NCI-H187 treated with DMSO at 0.1 percent for 48 hours (cell line): ENCODE data around the gene MYH4.

Experiments used
- DNase-seq: peaks from one replicate; lab custom pipeline; 2025; lab: John Stamatoyannopoulos, UW

MYH4 gene

DNA sequence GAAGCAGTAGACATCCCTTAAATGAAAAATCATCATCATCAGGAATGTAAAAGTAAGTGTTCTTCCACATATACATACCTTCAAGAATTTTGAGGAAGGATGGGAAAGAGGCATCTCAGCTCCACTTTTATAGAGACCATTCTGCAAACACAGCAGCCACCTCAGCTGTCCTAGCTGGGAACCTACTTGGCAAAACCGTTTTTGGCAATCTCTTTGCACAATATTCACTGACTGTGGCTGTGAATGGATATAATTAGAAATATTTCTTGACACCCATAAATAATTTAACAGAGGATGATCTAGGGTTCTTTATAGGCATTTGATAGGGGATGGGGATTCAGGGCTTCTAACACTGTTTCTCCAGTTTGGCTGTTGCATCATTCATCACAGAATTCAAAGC, at the start of gene MYH4:
Gene MYH4, minus strand, starts transcription at position 101 of the 400 bp plus-strand sequence. CDS start 2,814 bp downstream, outside the sequence.
- no peak for DNase-seq

DNA sequence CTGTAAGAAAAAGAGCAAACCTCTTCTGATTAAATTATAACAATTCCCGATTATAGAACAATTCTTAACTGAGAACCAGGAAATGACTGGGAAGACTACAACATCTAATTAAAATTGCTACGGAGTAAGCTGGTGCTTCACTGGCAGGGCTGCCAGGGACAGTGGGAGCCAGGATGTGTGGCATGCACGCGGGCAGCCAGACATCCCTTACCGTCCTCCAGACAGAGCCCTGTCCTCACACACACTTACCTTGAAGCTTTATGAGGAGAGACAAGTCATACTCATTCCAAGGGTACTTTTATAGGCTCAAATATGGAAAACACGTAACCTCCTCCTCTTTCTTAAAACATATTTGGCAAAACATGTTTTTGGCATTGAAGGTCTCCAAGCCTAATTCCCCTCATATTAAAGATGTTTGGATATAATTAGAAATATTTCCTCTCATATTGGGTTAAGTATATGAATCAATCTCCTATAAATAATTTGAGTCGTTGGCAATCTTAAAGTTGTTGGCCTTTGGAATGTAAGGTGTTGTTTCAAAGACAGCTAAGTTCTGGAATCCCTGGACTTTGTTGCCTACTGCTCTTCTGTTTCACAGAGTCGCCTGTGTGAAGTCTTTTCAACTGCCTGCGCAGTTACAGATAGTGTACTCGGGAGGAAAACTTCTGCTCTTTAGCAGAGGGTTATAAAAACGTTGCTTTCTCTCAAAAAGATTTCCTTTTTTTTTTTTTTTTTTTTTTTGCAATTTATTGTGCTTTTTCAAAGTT, 49.1 kb upstream of the MYH4 start, which contains the start of gene MYH1:
Gene MYH1, minus strand, starts transcription at position 272 of the 767 bp plus-strand sequence. CDS start 1,900 bp downstream, outside the sequence.
- DNase-seq = no peak

DNA sequence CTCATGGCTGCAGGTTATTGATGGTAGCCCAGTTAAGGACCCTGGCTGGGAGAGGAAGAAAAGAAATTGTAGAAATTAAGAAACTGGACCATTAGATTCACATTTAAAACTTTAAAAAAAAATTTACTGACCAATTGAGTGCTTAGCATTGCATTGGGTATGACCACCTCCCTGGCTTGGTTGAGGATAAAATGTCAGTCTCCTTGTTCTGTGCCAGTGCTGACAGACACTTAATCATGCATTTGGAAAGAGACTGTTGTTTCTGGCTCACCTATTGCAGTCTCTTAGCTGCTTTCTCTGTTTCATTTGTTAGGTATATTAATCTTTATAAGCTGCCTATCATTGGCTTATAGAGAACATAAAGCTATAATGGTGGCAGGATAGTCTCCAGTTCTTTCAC, 47.3 kb upstream of the MYH4 start:
- no peak for DNase-seq

DNA sequence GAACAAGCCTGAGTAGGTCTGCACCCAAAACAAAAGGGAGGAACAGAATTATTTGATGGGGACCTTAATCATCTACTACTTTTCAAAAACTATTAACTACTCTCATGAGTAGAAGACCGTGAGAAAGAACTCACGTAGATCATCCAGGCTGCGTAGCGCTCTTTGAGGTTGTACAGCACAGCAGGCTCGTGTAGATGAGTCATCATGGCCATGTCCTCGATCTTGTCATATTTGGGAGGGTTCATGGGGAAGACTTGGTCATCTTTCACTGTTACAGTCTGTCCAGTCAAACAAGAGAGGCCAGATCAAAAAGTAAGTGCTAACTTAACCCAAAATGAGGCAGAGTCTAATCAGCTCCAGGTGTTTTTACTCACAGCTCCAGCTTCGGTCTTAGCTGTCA, 46.7 kb upstream of the MYH4 start:
- no peak for DNase-seq

DNA sequence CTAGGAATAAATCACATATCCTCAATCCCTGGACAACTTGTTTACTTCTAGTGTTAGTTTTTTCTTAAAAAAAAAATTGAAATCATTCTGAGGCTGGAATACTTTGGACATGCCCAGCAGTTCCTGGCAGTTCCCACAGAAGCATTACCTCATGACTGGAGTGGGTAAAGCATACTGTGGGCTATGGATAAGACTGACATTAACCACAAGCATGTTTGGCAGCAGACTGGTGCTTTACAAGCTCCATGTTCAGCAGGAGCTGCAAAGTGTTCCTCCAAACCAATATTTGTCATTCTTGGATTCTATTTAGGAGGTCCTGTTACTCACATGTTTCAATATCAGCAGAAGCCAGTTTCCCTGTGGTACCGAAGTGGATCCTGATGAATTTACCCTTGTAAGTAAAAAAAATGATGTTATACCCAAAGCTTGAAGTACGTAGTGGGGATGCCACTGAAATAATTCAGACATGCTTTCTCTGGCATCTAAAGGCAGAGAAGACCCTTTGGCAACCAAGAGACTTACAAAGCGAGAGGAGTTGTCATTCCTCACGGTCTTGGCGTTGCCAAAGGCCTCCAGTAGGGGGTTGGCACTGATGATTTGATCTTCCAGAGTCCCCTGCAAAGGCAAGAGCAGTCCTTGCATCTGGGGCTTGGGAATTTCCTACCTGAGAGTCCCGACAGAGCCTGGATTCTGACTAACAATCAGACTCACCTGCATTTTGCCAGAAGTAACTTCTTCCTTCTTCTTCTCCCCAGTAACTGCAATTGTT, 44.1 kb upstream of the MYH4 start:
- DNase-seq = no peak

DNA sequence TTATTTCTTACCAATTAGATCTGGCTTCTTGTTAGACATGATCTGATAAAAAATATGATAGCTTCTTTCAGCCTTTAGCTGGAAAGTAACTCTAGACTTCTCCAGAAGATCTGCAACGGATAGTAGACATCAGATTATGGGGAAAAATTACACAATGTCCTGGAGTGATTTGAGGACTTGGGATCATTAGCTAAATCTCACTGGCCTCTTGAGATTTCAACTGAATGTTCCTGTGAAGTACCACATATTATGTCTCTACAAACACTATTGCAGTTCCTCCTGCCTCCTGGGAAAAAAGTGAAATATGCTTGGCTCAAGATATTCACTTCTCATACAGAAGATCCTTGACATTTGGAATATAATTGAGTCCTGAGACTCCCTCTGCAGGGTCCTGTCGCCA, 43.5 kb upstream of the MYH4 start:
- DNase-seq = no peak

DNA sequence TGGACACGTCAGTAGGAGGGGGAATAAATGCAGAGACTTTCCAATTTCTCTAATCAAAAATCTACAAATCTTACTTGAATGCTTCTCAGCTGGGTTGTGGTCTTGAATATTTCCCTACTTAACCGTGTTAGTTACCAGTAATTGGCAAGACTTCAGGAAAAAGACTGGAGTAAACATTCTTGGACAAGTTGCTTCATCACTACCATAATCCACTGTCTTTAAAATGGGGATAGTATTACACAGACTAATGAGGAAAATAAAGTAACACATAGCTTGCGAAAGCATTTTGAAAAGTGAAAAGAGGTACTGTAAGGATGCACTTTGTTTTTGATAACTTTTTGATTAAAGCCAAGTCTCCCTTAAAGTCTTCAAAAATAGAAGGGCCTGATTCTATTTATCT, 30.6 kb upstream of the MYH4 start:
- DNase-seq = no peak

DNA sequence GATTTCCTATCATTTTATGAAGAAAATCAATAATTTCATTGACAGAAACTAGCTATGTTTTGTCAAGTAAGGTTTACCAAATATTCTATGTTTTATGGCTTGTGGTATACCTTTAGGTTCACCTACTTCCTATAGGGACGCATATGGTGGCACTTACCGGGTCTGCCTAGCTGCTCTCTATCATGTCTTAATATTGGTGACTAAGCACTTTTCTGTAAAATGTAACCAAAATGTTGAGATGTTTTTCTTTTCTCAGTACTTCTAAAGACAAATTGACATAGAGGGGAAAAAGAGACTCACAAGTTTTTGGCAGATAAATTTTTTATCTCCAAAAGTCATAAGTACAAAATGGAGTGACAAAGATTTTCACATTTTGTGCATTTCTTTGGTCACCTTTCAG, 22.6 kb upstream of the MYH4 start:
- no peak for DNase-seq

DNA sequence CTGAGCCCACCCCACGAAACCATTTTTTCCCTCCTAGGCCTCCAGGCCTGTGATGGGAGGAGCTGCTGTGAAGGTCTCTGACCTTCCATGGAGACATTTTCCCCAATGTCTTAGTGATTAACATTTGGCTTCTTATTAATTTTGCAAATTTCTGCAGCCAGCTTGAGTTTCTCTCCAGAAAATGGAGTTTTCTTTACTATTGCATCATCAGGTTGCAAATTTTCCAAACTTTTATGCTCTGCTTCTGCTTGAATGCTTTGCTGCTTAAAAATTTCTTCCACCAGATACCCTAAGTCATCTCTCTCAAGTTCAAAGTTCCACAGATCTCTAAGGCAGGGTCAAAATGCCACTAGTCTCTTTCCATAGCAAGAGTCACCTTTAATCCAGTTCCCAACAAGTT, 12.9 kb upstream of the MYH4 start:
- DNase-seq = no peak

DNA sequence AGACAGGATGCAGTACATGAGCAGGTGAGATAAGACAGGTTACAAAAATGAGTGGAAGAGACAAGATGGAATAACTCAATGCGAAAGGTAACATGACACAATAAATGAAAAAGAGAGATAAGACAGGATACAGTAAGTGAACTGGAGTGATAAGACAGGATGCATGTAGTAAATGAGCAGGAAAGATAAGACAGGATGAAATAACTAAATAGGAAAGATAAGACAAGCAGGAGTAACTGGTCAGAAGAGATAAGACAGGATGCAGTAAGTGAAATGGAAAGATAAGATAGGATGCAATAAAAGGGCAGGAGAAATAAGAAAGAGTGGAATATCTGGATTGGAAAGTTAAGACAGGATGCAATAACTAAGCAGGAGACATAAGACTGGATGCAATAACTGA, 8.3 kb upstream of the MYH4 start:
- DNase-seq = no peak

DNA sequence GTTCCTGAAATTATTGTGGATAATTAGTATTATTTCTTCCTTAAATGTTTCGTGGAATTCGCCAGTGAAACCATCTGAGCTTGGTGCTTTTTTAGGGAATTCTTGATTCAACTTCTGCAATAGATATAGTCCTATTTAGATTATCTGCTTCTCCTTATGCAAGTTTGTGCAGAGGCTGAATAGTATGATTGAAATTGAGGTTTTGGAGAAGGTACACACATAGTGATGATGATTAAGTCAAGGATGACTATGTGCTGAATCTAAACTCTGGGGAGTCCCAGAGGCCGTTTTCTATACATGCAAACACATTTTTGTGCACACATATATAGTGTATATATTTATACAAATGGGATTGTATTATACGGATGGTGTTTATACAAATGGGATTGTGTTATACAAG, 5.2 kb upstream of the MYH4 start:
- DNase-seq = no peak

DNA sequence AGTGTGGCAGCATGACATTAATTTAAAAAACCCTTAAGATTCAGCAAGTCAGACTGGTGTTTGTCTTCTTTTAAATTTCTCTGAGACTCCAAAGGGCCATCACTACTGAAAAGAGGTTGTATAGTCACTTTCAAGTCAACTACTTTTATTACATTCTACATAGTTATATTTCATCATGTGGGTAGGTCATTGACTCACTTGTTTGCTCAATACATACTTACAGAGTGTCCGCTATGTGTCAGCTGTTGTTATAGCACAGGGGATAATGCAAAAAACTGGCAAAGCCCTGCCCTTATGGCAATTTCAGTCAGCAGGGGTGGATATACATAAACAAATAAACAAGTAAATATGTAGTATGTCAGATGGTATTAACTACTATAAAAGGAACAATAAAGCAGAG, 2.5 kb upstream of the MYH4 start:
- DNase-seq = no peak

DNA sequence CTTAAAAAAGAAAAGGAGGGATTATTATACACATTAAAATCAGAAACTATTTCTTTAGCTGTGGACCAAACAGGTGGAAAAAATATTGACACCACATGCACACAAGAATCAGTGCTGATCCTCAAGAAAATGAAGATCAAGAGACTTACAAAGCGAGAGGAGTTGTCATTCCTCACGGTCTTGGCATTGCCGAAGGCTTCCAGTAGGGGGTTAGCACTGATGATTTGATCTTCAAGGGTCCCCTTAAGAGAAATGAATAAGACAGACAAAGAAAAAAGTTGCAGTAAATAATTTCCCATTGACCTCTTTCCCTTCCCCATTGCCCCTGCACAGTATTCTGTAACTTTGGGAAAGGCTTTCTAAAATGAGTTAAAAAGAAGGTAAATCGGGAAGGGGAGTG, 6.0 kb downstream of the MYH4 start:
- DNase-seq = no peak

DNA sequence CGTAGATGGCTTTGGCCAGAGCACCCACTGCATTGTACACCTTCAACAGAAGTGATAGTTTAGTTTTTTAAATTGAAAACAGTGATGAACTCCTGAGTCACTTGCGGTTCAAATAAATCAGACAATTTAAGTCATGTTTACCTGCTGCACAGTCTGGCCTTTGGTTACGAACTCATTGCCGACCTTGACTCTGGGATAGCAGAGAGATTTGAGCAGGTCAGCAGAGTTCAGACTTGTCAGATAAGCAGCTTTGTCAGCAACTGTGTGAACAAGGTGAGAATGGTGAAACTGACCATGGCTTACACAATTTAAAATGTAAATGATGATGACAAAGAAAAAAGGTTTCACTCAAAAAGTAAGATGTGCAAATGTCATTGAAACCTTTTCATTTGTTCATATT, 9.3 kb downstream of the MYH4 start:
- no peak for DNase-seq

DNA sequence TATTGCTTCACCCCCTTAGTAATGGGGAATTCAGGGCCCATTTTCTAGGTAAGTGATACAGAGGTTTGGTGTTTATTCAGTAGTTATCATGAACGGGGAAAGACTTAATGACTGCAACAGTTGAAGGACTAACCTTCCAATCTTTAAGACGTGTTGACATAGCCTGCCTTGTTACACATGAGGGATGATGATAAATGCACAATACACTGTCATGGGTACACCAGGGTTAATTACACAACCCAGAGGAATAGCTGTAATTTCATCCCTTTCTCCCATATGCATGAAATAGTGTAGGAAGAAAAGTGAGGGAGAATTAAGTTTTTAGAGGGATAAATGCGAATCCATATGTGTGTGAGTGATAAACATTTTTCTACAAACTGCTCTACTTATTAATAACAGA, 10.7 kb downstream of the MYH4 start:
- DNase-seq = no peak

DNA sequence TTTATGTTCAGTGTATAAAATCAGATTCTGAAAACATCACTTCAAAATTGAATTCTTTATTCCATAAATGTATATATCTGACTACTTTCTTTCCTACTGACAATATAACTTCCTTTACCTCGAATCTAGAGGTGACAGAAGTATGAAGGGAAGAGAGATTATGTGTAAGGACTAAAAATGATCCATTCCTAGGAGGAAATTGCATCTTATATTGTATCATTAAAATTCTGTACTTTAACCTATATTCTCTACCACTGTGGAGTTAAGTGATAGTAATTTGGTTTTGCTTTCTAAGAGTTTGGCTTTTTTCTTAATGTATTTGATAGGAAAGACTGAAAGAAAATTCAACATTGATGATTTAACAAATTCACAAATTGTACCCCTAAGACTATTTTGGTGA, 11.4 kb downstream of the MYH4 start:
- no peak for DNase-seq

DNA sequence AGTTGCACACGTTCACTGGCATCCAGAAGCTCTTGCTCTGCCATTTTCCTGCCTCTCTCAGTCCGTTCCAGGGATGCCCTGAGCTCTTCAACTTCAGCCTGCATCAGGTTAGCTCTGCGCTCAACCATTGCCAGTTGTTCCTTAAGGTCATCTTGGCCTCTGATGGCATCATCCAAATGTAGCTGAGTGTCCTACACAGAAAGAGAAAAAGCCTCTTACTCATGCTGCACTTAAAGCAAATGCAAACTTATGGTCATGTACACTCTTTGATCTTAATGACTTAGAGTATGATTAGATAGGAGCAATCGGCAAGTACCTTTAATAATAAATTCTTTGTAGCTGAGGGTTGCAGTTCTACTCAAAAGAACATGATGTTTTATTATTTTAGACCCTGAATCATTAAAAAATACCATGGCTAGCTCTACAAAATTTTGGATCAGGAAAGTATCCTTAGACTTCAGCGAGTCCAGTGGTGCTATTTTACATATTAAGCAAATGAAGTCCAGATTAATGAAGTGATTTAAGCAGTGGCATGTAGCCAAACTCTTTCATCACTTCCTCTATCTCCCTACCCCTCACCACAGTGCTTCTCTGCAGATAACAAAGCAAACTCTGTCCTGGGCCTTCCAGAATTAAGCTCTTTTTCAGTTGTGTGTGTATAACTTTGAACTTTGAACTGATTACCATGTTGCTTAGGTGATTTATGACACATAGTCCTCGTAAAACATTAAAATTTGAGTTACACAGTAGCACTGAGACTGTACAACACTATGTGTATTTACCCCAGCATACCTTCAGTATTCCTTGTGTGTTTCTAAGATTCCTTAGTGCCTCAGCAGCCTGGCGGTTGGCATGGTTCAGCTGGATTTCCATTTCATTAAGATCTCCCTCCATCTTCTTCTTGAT, 22.1 kb downstream of the MYH4 start:
- no peak for DNase-seq

DNA sequence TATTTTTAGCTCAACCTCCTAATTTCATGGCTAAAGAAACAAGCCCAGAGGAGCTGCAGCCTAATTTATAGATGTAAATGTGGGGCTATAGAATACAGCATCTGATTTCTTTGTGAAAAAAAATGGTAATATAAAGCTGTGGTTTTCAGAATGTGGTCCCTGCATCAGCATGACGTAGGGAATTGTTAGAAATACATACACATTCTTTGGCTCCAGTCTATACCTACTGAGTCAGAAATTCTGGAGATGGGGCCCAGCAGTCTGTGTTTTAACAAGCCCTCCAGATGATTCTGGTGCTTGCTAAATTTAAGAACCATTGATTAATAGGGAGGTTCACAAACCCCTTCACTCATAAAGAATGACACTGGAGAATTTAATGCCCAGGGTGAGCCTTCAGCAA, 29.5 kb downstream of the MYH4 start:
- DNase-seq = no peak

DNA sequence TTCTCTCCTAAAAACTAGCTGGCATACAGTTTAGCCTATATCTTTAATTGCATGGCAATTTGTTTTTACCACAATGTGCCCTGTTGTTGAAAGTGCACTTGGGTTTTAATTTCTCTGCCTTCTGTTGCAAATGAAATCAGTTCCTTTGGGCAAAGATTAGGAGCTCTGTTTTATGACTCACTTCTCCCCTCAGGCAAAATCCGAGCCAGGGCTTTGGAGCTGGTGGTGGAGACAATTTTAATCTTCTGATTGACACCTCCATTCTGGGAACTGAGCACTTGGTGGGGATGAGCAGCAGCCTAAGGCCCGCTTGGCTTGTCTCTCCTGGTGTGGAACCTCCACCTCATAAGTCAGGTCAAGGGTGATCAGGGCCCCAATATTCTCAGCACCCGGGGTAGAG, 34.3 kb downstream of the MYH4 start:
- no peak for DNase-seq

DNA sequence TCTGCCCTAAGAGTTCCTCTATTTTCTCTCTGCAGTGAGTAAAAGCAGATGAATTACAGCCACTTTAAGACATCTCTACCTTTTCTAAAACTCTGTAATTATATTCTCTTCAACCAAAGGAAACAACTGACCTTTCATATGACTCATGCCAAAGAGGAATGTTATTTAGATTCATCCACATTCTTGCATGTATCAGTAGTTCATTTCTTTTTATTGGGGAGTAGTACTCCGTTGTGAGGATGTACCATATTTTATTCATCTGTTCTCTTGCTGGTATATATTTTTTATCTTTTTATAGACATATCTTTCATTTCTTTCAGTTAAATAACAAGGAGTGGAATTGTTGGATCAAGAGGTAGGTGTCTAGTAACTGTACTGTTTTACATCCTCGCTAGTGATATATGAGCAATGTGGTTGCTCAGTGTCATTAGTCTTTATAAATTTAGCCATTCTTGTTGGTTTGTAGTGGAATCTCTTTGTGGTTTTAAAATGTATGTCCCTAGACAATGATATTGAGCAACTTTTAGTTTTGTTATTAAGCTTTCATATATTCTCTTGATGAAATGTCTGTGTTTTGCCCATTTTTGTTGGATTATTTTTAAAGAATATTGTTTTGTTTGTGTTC, 39.8 kb downstream of the MYH4 start:
- no peak for DNase-seq

DNA sequence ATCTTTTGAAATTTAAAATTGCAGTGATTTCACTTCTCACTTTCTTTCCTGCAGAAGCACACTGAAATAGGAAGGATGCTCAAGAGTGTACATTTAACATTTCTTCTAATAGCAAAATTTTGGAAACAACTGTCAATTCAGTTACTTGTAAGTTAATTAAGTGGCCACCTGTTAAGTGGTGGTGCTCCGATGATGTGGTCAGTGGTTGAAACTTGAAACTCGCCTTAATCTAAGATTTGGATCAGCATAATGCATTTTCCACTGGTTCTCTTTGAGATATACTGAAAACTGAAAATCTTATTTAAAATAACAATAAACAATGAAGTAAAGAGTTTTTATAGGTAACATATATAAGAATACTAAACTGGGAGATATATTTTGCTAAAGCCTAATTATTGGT, 40.6 kb downstream of the MYH4 start:
- DNase-seq = no peak
